CD8-positive, alpha-beta memory T cell (primary cell): ENCODE measurements around the gene TP53I13. TPM values are rescaled to one million over a fixed set of nuclear protein-coding genes. Genes with fewer than 3 reads are reported as not detected.
A peak's percentile ranks its signal among the peaks of the same experiment; 100 is the strongest.

Source experiments
- CTCF ChIA-PET: fragments of 350-600 bp; sonication (Branson Sonifier 250); formaldehyde crosslinking; loops from one replicate; lab custom pipeline; 2021; ENCODE audit warnings: antibody characterized with exemption; lab: Charles Lee
- POLR2A ChIA-PET: fragments of 350-600 bp; sonication (Branson Sonifier 250); formaldehyde crosslinking; loops from one replicate; lab custom pipeline; 2021; ENCODE audit warnings: antibody characterized with exemption; lab: Charles Lee
- DNase-seq, 5 donors: peaks; one replicate each; pipeline versions ENCODE4 v3.0.0 to v3.0.0-alpha.2; 2020 to 2022; ENCODE audit warnings: mixed read lengths in 1 of 5
- H3K27ac ChIP-seq: one replicate; pipeline ENCODE4 v1.7.0; 2013; ENCODE audit warnings: low read depth, mild to moderate bottlenecking, low read length, moderate library complexity
- H3K27me3 ChIP-seq: 2 replicates; pipeline ENCODE4 v1.7.0; 2013; ENCODE audit warnings: low read length, mild to moderate bottlenecking; ENCODE audit not compliant: insufficient read depth, poor library complexity, severe bottlenecking
- H3K36me3 ChIP-seq: 2 replicates; pipeline ENCODE4 v1.7.0; 2013; ENCODE audit warnings: mild to moderate bottlenecking, low read length, moderate library complexity; ENCODE audit not compliant: insufficient read depth
- H3K4me1 ChIP-seq: 2 replicates; pipeline ENCODE4 v1.7.0; 2013; ENCODE audit warnings: mild to moderate bottlenecking, low read length, moderate library complexity; ENCODE audit not compliant: insufficient read depth
- H3K4me3 ChIP-seq: 2 replicates; pipeline ENCODE4 v1.7.0; 2013; ENCODE audit warnings: mild to moderate bottlenecking, low read length
- H3K9me3 ChIP-seq: 2 replicates; pipeline ENCODE4 v1.7.0; 2013; ENCODE audit warnings: mild to moderate bottlenecking, low read length
- H3K27ac Mint-ChIP-seq, 8 donors: one replicate each; pipeline ENCODE4 v1.8.0; 2020 to 2021; ENCODE audit warnings: mixed read lengths in 8 of 8, mild to moderate bottlenecking in 6 of 8, inconsistent platforms in 3 of 8, moderate library complexity in 3 of 8
- H3K27me3 Mint-ChIP-seq, 2 donors: one replicate each; pipeline ENCODE4 v1.8.0; 2020 to 2021; ENCODE audit warnings: mixed read lengths in 2 of 2, mild to moderate bottlenecking in 1 of 2, moderate library complexity in 1 of 2
- H3K36me3 Mint-ChIP-seq, 3 donors: one replicate each; pipeline ENCODE4 v1.8.0; 2020 to 2021; ENCODE audit warnings: mixed read lengths in 3 of 3, inconsistent platforms in 1 of 3, mild to moderate bottlenecking in 1 of 3
- H3K4me1 Mint-ChIP-seq, 3 donors: one replicate each; pipeline ENCODE4 v1.8.0; 2020 to 2021; ENCODE audit warnings: mixed read lengths in 3 of 3, inconsistent platforms in 1 of 3, mild to moderate bottlenecking in 1 of 3
- H3K4me3 Mint-ChIP-seq, 7 donors: one replicate each; pipeline ENCODE4 v1.8.0; 2020 to 2021; ENCODE audit warnings: mixed read lengths in 7 of 7, mild to moderate bottlenecking in 6 of 7, moderate library complexity in 4 of 7, inconsistent platforms in 2 of 7
- H3K9me3 Mint-ChIP-seq, 5 donors: one replicate each; pipeline ENCODE4 v1.8.0; 2020 to 2022; ENCODE audit warnings: mixed read lengths in 5 of 5, mild to moderate bottlenecking in 3 of 5, moderate library complexity in 2 of 5, inconsistent platforms in 1 of 5
- polyA plus RNA-seq: library from polyadenylated mRNA; unstranded; fragments of 300-500 nt; fragmentation: Illumina TruSeq; gene quantifications from one replicate; pipeline ENCODE4 v1.2.3, GENCODE V29; 2021
- total RNA-seq, 2 experiments: library from RNA; stranded (reverse); gene quantifications; one replicate each; pipeline ENCODE4 v1.2.3, GENCODE V29; 2021

The TP53I13 gene
- total and polyA plus RNA-seq, 3 experiments from 2014 or later, result 33.1 to 75.5 (median 71.3) TPM

DNA sequence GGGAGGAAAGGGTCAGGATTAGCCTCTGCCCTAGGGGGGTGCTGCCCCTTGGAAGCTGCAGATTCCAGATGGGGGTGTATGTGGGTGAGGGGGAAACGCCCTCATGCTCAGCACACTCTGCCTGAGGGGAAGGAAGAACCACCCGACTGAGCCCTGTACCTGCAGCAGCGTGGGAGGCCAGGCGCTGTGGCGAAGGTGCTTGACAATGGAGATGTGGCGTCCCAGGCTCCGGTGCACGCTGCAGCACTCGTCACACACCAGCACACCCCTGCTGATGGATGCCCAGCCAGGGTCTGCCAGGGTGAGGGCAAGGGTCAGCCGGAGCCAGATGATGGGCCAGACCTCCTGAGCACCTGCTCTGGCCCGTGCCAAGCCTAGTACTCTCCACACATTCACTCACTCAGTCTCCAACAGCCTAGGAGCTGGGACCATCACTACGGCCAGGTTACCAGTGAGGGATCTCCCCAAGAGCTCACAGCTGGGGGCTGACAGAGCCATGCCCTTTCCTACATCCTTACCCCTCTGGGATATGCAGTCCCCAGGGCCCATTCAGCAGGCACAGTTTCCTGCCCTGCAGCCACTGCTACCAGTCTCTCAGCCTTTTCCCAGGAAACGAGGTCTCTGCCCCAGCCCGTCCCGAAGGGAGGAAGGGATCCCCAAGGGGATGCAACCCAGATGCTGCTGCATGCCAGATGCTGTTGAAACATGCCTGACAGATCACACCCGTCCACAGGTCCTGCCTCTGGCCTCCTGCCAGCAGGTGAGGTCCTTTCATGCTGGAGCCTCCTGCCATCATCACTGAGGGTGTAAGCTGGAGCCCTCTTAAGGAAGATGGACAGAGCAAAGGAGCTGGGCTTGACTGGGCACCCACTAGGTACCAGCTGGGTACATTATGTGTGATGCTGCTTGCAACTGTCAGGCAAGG, 15.1 kb downstream of the TP53I13 start:
- no peak overlapping the region for H3K4me3 ChIP-seq
- no peaks in the 10 kb centered on the region for H3K27me3 ChIP-seq
- peaks cover 0 to 40% (median 4%) of the 10 kb centered on the region in 3 donors for H3K36me3 Mint-ChIP-seq
- H3K27ac Mint-ChIP-seq, result peak overlapping the region in 6 of 8 donors; percentile 38 to 90 (median 66)
- H3K4me1 Mint-ChIP-seq, result peaks cover 44 to 57% (median 47%) of the 10 kb centered on the region in 3 donors
- no peaks in the 10 kb centered on the region for H3K9me3 ChIP-seq
- no peaks in the 10 kb centered on the region for H3K9me3 Mint-ChIP-seq
- POLR2A ChIA-PET, result interaction anchor here (1.2 kb wide), 1 partner anchor 11 kb away, joined by 3 read pairs; no protein-coding TSS in a partner anchor
- H3K27ac ChIP-seq, result no peak overlapping the region
- CTCF ChIA-PET, result interaction anchor here (9.6 to 26.2 kb wide), 3 partner anchors 10 to 30 kb away, joined by 81 to 436 read pairs (median 113); partner anchors contain the start of genes ABHD15, ANKRD13B and TP53I13
- DNase-seq, result no peak
- H3K36me3 ChIP-seq, result no peaks in the 10 kb centered on the region
- H3K4me3 Mint-ChIP-seq, result peak overlapping the region in 1 of 7 donors; percentile 48
- H3K27me3 Mint-ChIP-seq, result peaks cover 0 to 2% of the 10 kb centered on the region in 2 donors
- H3K4me1 ChIP-seq, result peaks cover 50% of the 10 kb centered on the region

DNA sequence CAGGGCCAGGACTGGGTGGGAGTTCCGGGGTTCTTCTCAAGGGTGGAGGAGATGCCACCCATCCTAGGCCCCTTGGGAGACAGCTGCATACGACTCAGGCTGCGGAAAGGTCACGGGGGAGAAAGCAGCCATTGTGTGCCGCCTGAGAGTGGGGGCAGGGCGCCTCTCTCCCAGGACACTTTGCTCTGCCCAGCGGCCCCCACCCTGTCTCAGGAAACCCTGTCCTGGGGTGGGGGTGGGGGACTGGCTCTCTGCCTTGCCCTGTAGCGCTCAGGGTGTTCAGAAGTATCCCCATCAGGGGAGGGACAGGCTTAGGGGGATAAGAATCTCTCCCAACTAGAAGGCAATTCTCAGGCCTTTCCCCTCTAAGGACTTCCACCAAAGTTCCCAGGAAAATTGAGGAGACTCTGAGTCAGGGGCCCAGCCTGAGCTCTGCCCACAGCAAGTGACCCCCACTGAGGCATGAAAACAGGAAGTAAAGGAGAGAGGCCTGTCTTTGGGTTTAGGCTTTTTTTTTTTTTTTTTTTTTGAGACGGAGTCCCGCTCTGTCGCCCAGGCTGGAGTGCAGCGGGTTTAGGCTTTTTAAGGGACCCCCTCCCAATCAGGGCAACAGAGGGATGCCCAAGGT, 16.1 kb downstream of the TP53I13 start:
- Mint-ChIP-seq H3K27ac (peak overlapping the region in 6 of 8 donors; percentile 51 to 90 (median 74)), H3K4me3 (peak overlapping the region in 1 of 7 donors; percentile 66), H3K9me3 (no peaks in the 10 kb centered on the region), H3K36me3 (peaks cover 0 to 35% (median 4%) of the 10 kb centered on the region in 3 donors), H3K27me3 (peaks cover 0 to 2% of the 10 kb centered on the region in 2 donors), H3K4me1 (peaks cover 44 to 57% (median 47%) of the 10 kb centered on the region in 3 donors)
- Histone ChIP-seq H3K4me1 (peaks cover 50% of the 10 kb centered on the region), H3K4me3 (no peak overlapping the region), H3K27ac (no peak overlapping the region), H3K9me3 (no peaks in the 10 kb centered on the region), H3K27me3 (no peaks in the 10 kb centered on the region), H3K36me3 (no peaks in the 10 kb centered on the region)
- CTCF ChIA-PET, result interaction anchor here (9.6 to 26.2 kb wide), 2 partner anchors 16 to 29 kb away, joined by 81 to 436 read pairs; partner anchors contain the start of genes ABHD15 and TP53I13
- POLR2A ChIA-PET, result interaction anchor here (0.7 kb wide), 1 partner anchor 21 kb away, joined by 6 read pairs; no protein-coding TSS in a partner anchor
- DNase-seq, result no peak

DNA sequence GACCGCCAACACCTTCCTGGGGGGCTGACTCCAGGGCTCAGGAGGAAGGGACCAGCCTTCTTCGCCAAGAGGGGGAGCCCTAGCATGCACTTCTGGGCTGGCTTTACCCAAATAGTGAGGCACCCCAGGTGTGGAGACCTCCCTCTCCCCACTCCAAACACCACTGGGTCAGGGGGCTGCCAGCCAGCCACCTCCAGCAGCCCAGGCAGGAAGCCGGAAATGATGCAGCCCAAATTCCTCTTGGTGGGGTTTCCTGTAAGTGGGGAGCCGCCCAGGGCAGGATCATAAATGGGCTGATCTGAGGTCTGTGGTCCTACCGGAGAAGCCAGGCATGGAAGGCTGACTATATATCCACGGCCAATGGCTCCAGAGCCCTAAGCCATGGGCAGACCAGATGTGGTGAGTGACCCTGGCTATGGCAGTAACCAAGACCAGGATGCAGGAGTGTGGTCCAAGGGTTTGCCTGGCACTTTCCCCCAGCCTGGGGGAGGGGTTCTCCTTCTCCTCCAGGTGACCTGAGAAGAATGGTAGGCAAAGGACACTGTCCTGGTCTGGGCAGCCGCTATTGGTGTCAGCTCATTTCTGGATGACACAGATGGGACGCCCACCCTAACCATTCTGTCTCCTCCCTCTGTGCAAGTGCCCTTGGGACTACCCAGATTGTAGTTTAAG, 16.7 kb downstream of the TP53I13 start:
- peak overlapping the region; percentile 24 for H3K27ac ChIP-seq
- Mint-ChIP-seq H3K27me3 (peaks cover 0 to 2% of the 10 kb centered on the region in 2 donors), H3K36me3 (peaks cover 0 to 31% (median 4%) of the 10 kb centered on the region in 3 donors), H3K4me1 (peaks cover 46 to 59% (median 50%) of the 10 kb centered on the region in 3 donors), H3K27ac (peak overlapping the region in 7 of 8 donors; percentile 19 to 91 (median 61)), H3K4me3 (peak overlapping the region in 4 of 7 donors; percentile 37 to 66 (median 44)), H3K9me3 (no peaks in the 10 kb centered on the region)
- no peak overlapping the region for H3K4me3 ChIP-seq
- H3K27me3 ChIP-seq, result no peaks in the 10 kb centered on the region
- ChIA-PET CTCF (interaction anchor here (1.3 to 26.2 kb wide), 4 partner anchors 13 to 346 kb away, joined by 3 to 436 read pairs (median 5); no protein-coding TSS in a partner anchor), POLR2A (no interaction called here)
- no peaks in the 10 kb centered on the region for H3K36me3 ChIP-seq
- peaks cover 55% of the 10 kb centered on the region for H3K4me1 ChIP-seq
- no peaks in the 10 kb centered on the region for H3K9me3 ChIP-seq
- peak in 1 of 5 donors; percentile 30 for DNase-seq

DNA sequence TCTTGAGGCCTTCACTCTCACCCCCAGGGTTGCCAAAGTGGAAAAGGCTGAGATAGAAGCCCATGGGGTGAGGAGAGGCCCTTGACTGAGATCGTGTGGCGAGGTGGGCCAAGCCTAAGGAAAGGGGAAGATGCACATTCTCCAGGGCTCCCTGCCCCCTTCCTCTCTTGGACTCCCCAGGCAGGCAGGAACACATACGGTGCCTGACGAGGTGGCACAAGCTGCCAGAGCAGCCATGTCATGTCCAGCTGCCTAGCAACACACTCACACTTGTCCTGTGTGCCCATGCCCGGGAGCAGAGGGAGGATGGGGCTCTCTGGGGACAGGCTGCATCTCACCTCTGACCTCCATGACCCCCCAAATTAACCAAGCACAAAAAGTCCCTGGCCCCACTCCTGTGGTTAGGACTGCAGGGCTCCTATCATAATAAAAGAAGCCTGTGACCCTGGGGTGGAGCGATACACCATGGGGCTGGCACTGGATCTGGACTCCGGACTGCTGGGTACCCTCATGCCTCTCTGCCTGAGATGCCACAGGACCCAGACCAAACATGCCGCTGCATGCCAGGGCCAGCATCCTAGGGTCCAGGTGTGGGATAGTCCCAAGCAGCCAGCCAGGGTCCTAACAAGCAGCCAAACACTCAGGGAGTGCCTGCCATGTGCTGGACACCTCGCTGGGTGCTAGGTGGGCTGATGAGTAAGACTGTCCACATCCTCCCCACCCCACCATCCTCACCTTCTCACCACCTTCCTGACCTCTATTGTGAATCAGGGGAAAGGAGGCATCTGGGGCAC, 18.4 kb downstream of the TP53I13 start:
- H3K27me3 ChIP-seq, result no peaks in the 10 kb centered on the region
- peaks cover 65% of the 10 kb centered on the region for H3K4me1 ChIP-seq
- H3K9me3 ChIP-seq, result no peaks in the 10 kb centered on the region
- Mint-ChIP-seq H3K27ac (peak overlapping the region; percentile 57 to 97 (median 87)), H3K36me3 (peaks cover 0 to 23% (median 1%) of the 10 kb centered on the region in 3 donors), H3K4me3 (peak overlapping the region; percentile 48 to 95 (median 92)), H3K9me3 (no peaks in the 10 kb centered on the region), H3K4me1 (peaks cover 56 to 71% (median 60%) of the 10 kb centered on the region in 3 donors), H3K27me3 (no peaks in the 10 kb centered on the region)
- no peak for DNase-seq
- POLR2A ChIA-PET, result interaction anchor here (0.9 to 1.8 kb wide), 2 partner anchors 14 to 27 kb away, joined by 3 to 7 read pairs; no protein-coding TSS in a partner anchor
- H3K27ac ChIP-seq, result no peak overlapping the region
- CTCF ChIA-PET, result interaction anchor here (1.3 to 26.2 kb wide), 6 partner anchors 14 to 344 kb away, joined by 3 to 436 read pairs (median 5); no protein-coding TSS in a partner anchor
- no peaks in the 10 kb centered on the region for H3K36me3 ChIP-seq
- no peak overlapping the region for H3K4me3 ChIP-seq

DNA sequence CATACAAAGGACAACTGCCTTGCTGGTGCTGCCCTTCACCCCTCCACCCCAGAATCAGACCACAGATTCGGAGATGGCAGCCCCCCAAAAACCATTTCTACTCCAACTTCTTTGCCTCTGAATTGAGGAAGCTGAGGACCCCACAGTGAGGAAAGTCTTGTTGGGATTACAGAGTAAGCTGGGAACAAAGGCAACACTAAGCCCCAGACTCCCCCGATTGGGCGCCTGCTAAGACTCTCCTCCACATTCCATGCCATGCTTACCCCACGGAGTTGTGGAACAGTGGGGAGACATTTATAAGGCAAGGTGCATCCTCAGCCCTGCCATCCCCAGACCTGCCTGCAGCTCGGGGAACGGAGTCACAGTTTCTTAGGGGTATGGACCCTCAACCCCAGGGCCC, 19.1 kb downstream of the TP53I13 start:
- H3K9me3 ChIP-seq, result no peaks in the 10 kb centered on the region
- Mint-ChIP-seq H3K9me3 (no peaks in the 10 kb centered on the region), H3K27me3 (no peaks in the 10 kb centered on the region), H3K27ac (peak overlapping the region; percentile 83 to 97 (median 96)), H3K4me3 (peak overlapping the region; percentile 89 to 95 (median 93)), H3K36me3 (peaks cover 0 to 16% (median 1%) of the 10 kb centered on the region in 3 donors), H3K4me1 (peaks cover 56 to 79% (median 67%) of the 10 kb centered on the region in 3 donors)
- no peak for DNase-seq
- ChIA-PET POLR2A (interaction anchor here (0.9 to 2.0 kb wide), 4 partner anchors 15 to 29 kb away, joined by 3 to 18 read pairs (median 5); no protein-coding TSS in a partner anchor), CTCF (interaction anchor here (0.8 to 26.2 kb wide), 4 partner anchors 15 to 191 kb away, joined by 3 to 436 read pairs (median 5); no protein-coding TSS in a partner anchor)
- H3K4me3 ChIP-seq, result peak overlapping the region; percentile 74
- no peak overlapping the region for H3K27ac ChIP-seq
- peaks cover 73% of the 10 kb centered on the region for H3K4me1 ChIP-seq
- no peaks in the 10 kb centered on the region for H3K36me3 ChIP-seq
- no peaks in the 10 kb centered on the region for H3K27me3 ChIP-seq

- CTCF ChIA-PET, result interaction anchor here (0.8 to 26.2 kb wide), 5 partner anchors 11 to 191 kb away, joined by 3 to 436 read pairs (median 3); no protein-coding TSS in a partner anchor
- H3K27ac ChIP-seq, result peak overlapping the region; percentile 47
- H3K4me1 ChIP-seq, result peaks cover 75% of the 10 kb centered on the region
- peak overlapping the region; percentile 89 to 95 (median 93) for H3K4me3 Mint-ChIP-seq
- no peaks in the 10 kb centered on the region for H3K27me3 Mint-ChIP-seq
- POLR2A ChIA-PET, result interaction anchor here (0.6 to 2.0 kb wide), 6 partner anchors 16 to 28 kb away, joined by 3 to 18 read pairs (median 3); partner anchors contain the start of genes ABHD15 and TP53I13
- H3K9me3 Mint-ChIP-seq, result no peaks in the 10 kb centered on the region
- no peaks in the 10 kb centered on the region for H3K9me3 ChIP-seq
- H3K4me3 ChIP-seq, result peak overlapping the region; percentile 74
- H3K27ac Mint-ChIP-seq, result peak overlapping the region; percentile 83 to 97 (median 96)
- peaks cover 0 to 11% (median 1%) of the 10 kb centered on the region in 3 donors for H3K36me3 Mint-ChIP-seq
- no peaks in the 10 kb centered on the region for H3K27me3 ChIP-seq
- peaks cover 59 to 83% (median 68%) of the 10 kb centered on the region in 3 donors for H3K4me1 Mint-ChIP-seq
- no peak for DNase-seq
- no peaks in the 10 kb centered on the region for H3K36me3 ChIP-seq
Observed at GRCh38 chr17:29588017-29588561, 19.6 kb downstream of the TP53I13 start.
